HL-60/S4 treated with retinoic acid at 250 ng/mL for 4 days and 3 days (cell line): Measurements from ENCODE around the gene MTSS2.

Experiments
- in situ Hi-C: fragments of 300-500 bp; cut with MboI; formaldehyde crosslinking; loops from 2 replicates; pipeline ENCODE4 v1.7.0; 2022; ENCODE audit warnings: low sequenced_read_pairs

Gene MTSS2

GRCh38 chr16:70715055-70715858, 29.4 kb upstream of the MTSS2 start:
- in situ Hi-C loops = no loop called here

GRCh38 chr16:70714581-70715054, 28.8 kb upstream of the MTSS2 start:
- in situ Hi-C loops = no loop called here

- in situ Hi-C loops = no loop called here
These were observed 28.0 kb upstream of the MTSS2 start for GRCh38 chr16:70713824-70714223.

- in situ Hi-C loops = no loop called here
These were observed 27.5 kb upstream of the MTSS2 start for GRCh38 chr16:70713342-70713741.

GRCh38 chr16:70712942-70713341, 27.1 kb upstream of the MTSS2 start:
- in situ Hi-C loops = no loop called here

- in situ Hi-C loops = no loop called here
These were observed 26.5 kb upstream of the MTSS2 start for GRCh38 chr16:70712359-70712758.

- in situ Hi-C loops = no loop called here
These were observed 25.6 kb upstream of the MTSS2 start for GRCh38 chr16:70711211-70712031.

GRCh38 chr16:70710422-70711210, 24.8 kb upstream of the MTSS2 start:
- in situ Hi-C loops = no loop called here

GRCh38 chr16:70709942-70710341, 24.1 kb upstream of the MTSS2 start:
- in situ Hi-C loops = no loop called here

- in situ Hi-C loops = no loop called here
These were observed 23.6 kb upstream of the MTSS2 start for GRCh38 chr16:70709457-70709856.

- in situ Hi-C loops = no loop called here
These were observed 22.8 kb upstream of the MTSS2 start for GRCh38 chr16:70708366-70709246.

- in situ Hi-C loops = no loop called here
These were observed 21.2 kb upstream of the MTSS2 start for GRCh38 chr16:70706948-70707465.

- in situ Hi-C loops = no loop called here
These were observed 19.2 kb upstream of the MTSS2 start for GRCh38 chr16:70705056-70705455.

- in situ Hi-C loops = no loop called here
These were observed 18.7 kb upstream of the MTSS2 start for GRCh38 chr16:70704586-70704985.

GRCh38 chr16:70703835-70704381, 18.1 kb upstream of the MTSS2 start:
- in situ Hi-C loops = no loop called here

- in situ Hi-C loops = no loop called here
These were observed 17.4 kb upstream of the MTSS2 start for GRCh38 chr16:70703041-70703834.

- in situ Hi-C loops = no loop called here
These were observed 16.8 kb upstream of the MTSS2 start for GRCh38 chr16:70702624-70703023.

- in situ Hi-C loops = no loop called here
These were observed 16.1 kb upstream of the MTSS2 start for GRCh38 chr16:70701998-70702397.

- in situ Hi-C loops = no loop called here
These were observed 15.7 kb upstream of the MTSS2 start for GRCh38 chr16:70701596-70701995.
